ENCODE data around the gene CAPS.
"Not testable (repeated sequence)": the region's sequence is repeated elsewhere in the genome, so short reads cannot be mapped to it uniquely, and the experiment has no call there.

The CAPS gene

GRCh38 chr19:5959260-5960004 is 45.4 kb downstream of the CAPS start:
- no peak for DNase-seq

- no peak for DNase-seq
These were observed 46.2 kb downstream of the CAPS start for GRCh38 chr19:5960005-5961001.

GRCh38 chr19:5961641-5961968 is 47.6 kb downstream of the CAPS start:
- DNase-seq, result not testable (repeated sequence)

- peak; percentile 60 for DNase-seq
These were observed 48.2 kb downstream of the CAPS start for GRCh38 chr19:5961969-5962945.

GRCh38 chr19:5963259-5963658 is 49.2 kb downstream of the CAPS start:
- not testable (repeated sequence) for DNase-seq

GRCh38 chr19:5963855-5964254 is 49.8 kb downstream of the CAPS start:
- DNase-seq, result no peak

GRCh38 chr19:5964816-5965565 is 50.9 kb downstream of the CAPS start:
- DNase-seq, result no peak

Measured in HCEC 1CT (cell line).